Stimulated activated CD8-positive, alpha-beta memory T cell treated with anti-CD3 and anti-CD28 coated beads, Interleukin-7, amount 100 ng/mL, for 48 hours (primary cell): ENCODE data around the gene PRPSAP2.
A peak's percentile ranks its signal among the peaks of the same experiment; 100 is the strongest.
"Not testable (repeated sequence)": the region's sequence is repeated elsewhere in the genome, so short reads cannot be mapped to it uniquely, and the experiment has no call there.

ENCODE experiments used
- DNase-seq, 2 donors: peaks; one replicate each; pipeline ENCODE4 v3.0.0-alpha.2; 2020; ENCODE audit warnings: low read depth in 1 of 2; ENCODE audit errors: extremely low read depth in 1 of 2

The PRPSAP2 gene

GRCh38 chr17:18857864-18858566 is at the start of gene PRPSAP2:
Gene PRPSAP2, plus strand, starts transcription at chr17:18858131. Its CDS starts 7,703 bp downstream, at chr17:18865834.
- DNase-seq, result peak; percentile 83 to 90

DNA sequence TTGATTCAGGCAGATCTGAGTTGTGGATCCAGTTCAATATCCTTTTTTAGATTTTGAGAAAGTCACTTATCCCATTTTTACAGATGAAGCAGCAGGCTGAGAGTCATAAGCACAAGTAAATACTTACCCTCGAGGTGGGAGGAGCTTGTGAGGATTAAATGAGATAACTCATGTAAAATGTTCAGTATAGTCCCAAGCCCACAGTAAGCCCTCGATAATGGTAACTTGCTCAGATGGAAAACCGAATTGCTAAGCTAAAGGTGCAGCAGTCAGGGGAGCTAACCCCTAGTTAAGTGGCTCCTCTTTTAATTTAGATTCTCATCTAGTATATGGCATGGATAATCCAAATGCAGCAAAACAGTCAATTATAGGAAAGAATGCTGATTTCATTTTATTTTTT is 42.0 kb upstream of the PRPSAP2 start:
- not testable (repeated sequence) for DNase-seq

GRCh38 chr17:18816489-18817371 is 41.2 kb upstream of the PRPSAP2 start:
- peak in 1 of 2 donors; percentile 3 for DNase-seq

- not testable (repeated sequence) for DNase-seq
Measured at GRCh38 chr17:18821430-18821829, 36.5 kb upstream of the PRPSAP2 start.

- DNase-seq, result not testable (repeated sequence)
Measured at GRCh38 chr17:18827613-18828012, 30.3 kb upstream of the PRPSAP2 start.

GRCh38 chr17:18848501-18848900 is 9.4 kb upstream of the PRPSAP2 start:
- DNase-seq, result no peak

DNA sequence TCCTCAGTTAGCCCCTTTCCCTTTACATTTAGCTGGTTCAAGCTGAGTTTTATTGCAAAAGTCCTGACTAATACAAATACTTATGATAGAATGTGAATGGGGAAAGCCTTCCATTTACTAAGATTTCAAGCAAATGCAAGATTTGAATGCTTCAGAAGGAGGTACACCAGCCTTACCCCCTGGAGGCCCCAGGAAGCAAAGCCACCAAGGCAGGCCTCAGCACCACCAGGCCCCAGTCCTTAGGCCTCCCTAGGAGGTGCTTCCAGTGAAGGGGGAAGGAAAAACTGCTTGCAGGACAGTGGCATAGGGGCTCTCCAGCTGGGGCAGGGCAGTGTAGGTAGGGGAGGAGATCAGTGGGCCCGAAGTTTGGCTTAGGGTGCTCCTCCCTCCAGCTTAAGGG is 7.3 kb upstream of the PRPSAP2 start:
- DNase-seq, result no peak

DNA sequence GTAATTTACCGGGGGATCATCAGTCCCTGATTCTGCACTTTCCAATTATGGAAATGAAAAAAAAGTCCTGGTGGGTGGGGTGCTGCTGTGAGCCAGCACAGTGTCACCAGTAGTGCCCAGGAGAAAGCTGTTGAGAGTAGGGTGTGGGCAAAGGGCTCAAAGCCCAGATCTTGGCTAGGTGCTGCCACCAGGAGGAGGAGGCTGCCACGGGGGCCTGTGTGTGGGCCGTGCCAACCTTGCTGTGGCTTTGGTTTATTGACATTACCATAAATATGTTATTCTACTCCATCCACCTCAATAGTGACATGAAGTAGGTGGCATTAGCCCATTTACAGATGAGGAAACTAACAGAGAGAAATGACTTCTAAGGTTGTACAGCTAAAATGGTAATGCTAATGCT is 6.7 kb upstream of the PRPSAP2 start:
- DNase-seq, result no peak

DNA sequence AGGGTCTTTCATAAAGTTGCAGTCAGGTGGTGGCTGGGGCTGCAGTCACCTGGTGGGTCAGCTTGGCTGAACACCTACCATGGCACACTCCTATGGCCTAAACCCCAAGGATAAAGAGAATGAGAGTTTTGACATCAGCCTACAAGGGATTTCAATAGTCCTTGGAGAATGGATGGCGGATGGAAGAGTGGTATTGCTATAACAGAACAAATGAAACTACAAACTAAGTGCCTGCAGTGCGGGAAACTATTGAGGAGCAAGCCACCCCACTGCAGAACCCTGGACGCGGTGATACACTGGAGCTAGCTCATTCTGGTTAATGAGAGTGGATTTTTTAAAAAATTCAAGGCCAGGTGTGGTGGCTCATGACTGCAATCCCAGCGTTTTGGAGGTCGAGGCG is 3.0 kb upstream of the PRPSAP2 start:
- DNase-seq, result no peak

DNA sequence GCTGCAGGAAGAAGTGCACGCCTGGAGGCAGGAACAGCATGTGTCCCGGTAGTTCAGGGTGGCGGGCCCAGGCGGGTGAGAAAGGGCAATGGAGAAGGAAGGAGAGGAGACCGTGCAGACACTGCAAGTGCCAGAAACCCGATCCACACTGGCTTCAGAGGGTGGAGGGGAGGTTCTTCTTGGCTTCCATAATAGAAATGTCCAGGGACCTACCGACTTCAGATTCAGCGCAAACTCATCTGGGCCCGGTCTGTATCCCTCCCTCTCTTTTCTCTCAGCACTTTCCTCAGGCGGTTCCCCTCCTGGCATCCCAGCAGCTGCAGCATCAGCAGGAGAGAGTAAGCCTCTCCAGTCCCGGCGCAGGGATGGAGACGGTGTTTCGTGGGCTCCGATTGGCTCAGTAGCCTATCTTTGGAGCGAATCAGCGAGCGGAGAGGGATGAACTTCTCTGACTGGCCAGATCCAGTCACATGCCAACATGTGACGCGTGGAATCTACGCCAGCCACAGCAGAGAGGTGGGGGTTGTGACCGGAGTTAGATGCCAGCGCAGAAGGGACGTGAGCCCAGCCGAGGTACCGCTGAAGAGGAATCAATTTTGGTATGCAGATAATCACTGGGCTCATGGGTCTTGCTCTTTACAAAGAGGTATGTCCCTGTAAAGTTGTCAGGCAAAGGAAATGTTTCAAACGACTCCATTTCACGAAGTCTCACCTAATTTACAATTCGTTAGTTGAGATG is 1.9 kb upstream of the PRPSAP2 start:
- peak; percentile 66 to 89 for DNase-seq

DNA sequence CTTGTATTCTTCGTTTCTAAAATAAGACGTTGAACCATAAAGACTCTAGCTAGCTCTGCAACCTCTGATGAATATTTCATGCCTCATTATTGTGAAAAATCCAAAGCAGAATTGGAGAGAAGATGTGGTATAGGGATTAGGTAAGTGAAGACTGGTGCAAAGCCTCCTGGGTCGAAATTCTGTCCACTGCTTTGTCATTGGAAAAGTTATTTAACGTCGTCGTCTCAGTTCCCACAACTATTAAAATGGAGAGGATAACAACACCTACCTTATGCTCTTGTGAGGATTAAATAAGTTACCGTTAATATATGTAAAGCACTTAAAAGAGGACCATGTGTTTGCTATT is 1.4 kb upstream of the PRPSAP2 start:
- DNase-seq, result no peak

DNA sequence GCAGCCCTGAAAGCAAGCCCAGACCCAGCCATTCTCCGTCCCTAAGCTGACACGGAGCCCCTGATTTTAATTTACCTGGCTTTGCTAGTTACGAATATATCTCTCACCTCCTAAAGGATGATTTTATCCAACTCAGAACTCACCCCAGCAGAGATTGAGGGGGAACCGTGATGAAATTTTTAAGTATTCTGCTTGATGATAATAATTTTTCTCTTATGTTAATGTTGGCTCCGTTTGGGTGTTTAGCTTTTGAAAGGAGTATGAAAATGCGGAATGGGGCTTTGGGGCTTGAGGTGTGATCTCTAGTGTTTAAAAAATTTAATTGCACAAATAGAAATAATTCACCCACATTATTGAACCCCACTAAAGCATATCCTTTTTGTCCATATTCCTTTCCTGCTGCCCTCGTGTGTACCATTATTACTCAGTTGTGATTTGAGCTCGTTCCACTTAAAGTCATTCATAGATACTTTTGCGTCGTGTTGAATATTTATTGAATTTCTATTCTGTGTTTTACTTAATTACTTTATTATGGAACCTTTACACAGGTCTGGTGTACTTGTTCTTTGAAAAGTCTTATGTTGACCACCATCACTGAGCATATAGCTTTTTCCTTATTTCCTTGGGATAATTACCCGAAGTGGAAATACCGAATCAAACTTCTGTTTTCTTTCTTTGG is 775 bp downstream of the PRPSAP2 start:
- DNase-seq, result no peak

GRCh38 chr17:18859256-18859655 is 1.3 kb downstream of the PRPSAP2 start:
- DNase-seq, result no peak

GRCh38 chr17:18860161-18860972 is 2.4 kb downstream of the PRPSAP2 start:
- no peak for DNase-seq

DNA sequence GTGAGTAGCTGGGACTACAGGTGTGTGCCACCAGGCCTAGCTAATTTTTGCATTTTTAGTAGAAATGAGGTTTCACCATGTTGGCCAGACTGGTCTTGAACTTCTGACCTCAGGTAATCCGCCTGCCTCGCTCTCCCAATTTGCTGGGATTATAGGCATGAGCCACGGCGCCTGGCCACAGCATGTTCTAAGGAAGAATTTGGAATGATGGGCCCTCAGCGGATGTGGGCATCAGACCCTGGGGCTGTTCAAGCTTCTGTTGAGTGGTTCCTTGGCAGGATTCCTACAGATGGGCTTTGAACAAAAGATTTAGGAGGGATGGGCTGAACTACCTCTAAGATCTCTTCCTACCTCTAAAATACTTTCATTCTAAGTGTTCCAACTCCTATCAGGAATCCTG is 4.1 kb downstream of the PRPSAP2 start:
- no peak for DNase-seq

GRCh38 chr17:18864996-18865395 is 7.1 kb downstream of the PRPSAP2 start:
- DNase-seq, result not testable (repeated sequence)

GRCh38 chr17:18866866-18867813 is 9.2 kb downstream of the PRPSAP2 start:
- no peak for DNase-seq

DNA sequence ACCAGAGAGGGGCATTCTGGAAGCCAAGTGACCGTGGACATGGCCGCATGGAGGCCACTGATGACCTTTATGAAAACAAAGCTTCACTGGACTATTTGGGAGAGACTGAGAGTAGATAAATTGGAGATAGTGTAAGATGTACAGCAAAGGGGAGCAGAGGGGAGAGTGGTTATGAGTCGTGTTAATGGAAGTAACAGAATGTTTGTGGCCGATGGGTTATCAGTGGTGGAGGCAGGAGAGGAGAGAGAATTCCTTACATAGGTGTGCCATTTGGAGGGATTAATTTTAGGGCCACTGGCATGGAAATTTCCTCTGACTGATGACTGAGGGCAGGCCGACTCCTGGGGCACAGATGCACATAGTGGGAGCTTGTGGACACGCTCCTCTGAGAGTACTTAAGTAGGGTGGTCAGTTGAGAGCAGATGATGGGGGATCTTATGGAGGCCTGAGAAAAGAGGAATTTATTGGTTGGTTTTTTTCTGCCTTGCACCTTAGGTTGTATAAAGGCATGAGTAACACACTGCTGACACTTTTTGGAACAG is 19.2 kb downstream of the PRPSAP2 start:
- DNase-seq, result no peak
